HCT116 (cell line): Measurements from ENCODE around the gene HSH2D. TPM values are rescaled to one million over a fixed set of nuclear protein-coding genes. Genes with fewer than 3 reads are reported as not detected.
A peak's percentile ranks its signal among the peaks of the same experiment; 100 is the strongest.

Experiments used
- ATAC-seq: fragments of 200-7000 bp; cut with Tn5 transposase; 2 replicates; pipeline ENCODE4 v1.9.1; 2020; ENCODE audit warnings: mild to moderate bottlenecking, moderate library complexity
- Bru-seq: library from RNA; stranded (reverse); fragments of 400-500 nt; gene quantifications from one replicate; lab custom pipeline; 2021; lab: Mats Ljungman, UMichigan
- BruChase-seq, 2 experiments: library from RNA; stranded (reverse); fragments of 400-500 nt; gene quantifications; one replicate each; lab custom pipeline; 2021; lab: Mats Ljungman, UMichigan
- BruUV-seq: library from RNA; stranded (reverse); fragments of 400-500 nt; replicated peaks from 2 replicates; lab custom pipeline; 2021; lab: Mats Ljungman, UMichigan
- CTCF ChIA-PET: fragments of 300-600 bp; sonication (Branson Sonifier 250); formaldehyde crosslinking; loops from one replicate; lab custom pipeline; 2021; ENCODE audit warnings: antibody characterized with exemption; lab: Charles Lee
- POLR2A ChIA-PET: fragments of 300-600, 350-600 bp; sonication (Branson Sonifier 250); formaldehyde crosslinking; loops from one replicate; lab custom pipeline; 2021; ENCODE audit warnings: antibody characterized with exemption; lab: Charles Lee
- RAD21 ChIA-PET, 2 experiments: fragments of 300-600 bp; sonication (Branson Sonifier 250); formaldehyde crosslinking; loops; one replicate each; lab custom pipeline; 2023; ENCODE audit warnings: low total read pairs in 2 of 2; ENCODE audit not compliant: uncharacterized antibody in 2 of 2, unreplicated experiment in 2 of 2, low non-redundant PET in 1 of 2; lab: Charles Lee
- DNase-seq: peaks from one replicate; pipeline ENCODE4 v3.0.0-alpha.2; 2010; ENCODE audit warnings: low read depth, low spot score
- H2AFZ ChIP-seq: fragments of 200-600 bp; shearing (Covaris generic), sonication (generic); 2 replicates; pipeline ENCODE4 v1.6.1; 2017; ENCODE audit warnings: low read depth, mixed run types, mixed read lengths, antibody characterized with exemption, low read length; ENCODE audit not compliant: poor library complexity, severe bottlenecking
- H3K27ac ChIP-seq: 2 replicates; pipeline ENCODE4 v1.5.1; 2012; ENCODE audit warnings: low read depth, low read length
- H3K27me3 ChIP-seq: fragments of 200-600 bp; sonication (generic); 2 replicates; pipeline ENCODE4 v1.6.1; 2016; ENCODE audit warnings: mixed run types, low read length, mixed read lengths; ENCODE audit not compliant: insufficient read depth
- H3K36me3 ChIP-seq, 2 experiments: fragments of 200-500 bp in 1 of 2; fragments of 200-600 bp in 1 of 2; sonication (Bioruptor generic) in 1 of 2; sonication (generic) in 1 of 2; 2 replicates each; pipeline versions ENCODE4 v1.5.1 to v1.6.1; 2014 to 2016; ENCODE audit warnings: low read length in 2 of 2, inconsistent platforms in 1 of 2, mixed read lengths in 1 of 2, mixed run types in 1 of 2; ENCODE audit not compliant: insufficient read depth in 2 of 2, control insufficient read depth in 1 of 2
- H3K4me1 ChIP-seq, 2 experiments: fragments of 200-600 bp in 1 of 2; sonication (generic) in 1 of 2; 2 replicates each; pipeline versions ENCODE4 v1.5.1 to v1.6.1; 2012 to 2017; ENCODE audit warnings: low read length in 2 of 2, inconsistent platforms in 1 of 2, mild to moderate bottlenecking in 1 of 2, mixed read lengths in 1 of 2, mixed run types in 1 of 2, moderate library complexity in 1 of 2; ENCODE audit not compliant: insufficient read depth in 2 of 2, control insufficient read depth in 1 of 2
- H3K4me2 ChIP-seq: fragments of 200-600 bp; sonication (generic); 2 replicates; pipeline ENCODE4 v1.6.1; 2017; ENCODE audit warnings: mixed run types, low read length, mixed read lengths
- H3K4me3 ChIP-seq, 2 experiments: fragments of 200-600 bp in 1 of 2; sonication (generic) in 1 of 2; replicated peaks in 1 of 2; 2 replicates each; pipeline ENCODE4 v1.5.1; 2011 to 2016; ENCODE audit warnings: low read length in 2 of 2, control low read depth in 1 of 2, low read depth in 1 of 2, mild to moderate bottlenecking in 1 of 2, mixed read lengths in 1 of 2, mixed run types in 1 of 2
- H3K79me2 ChIP-seq: fragments of 200-600 bp; sonication (generic); 2 replicates; pipeline ENCODE4 v1.6.1; 2017; ENCODE audit warnings: mild to moderate bottlenecking, mixed run types, low read length, moderate library complexity, mixed read lengths; ENCODE audit not compliant: insufficient read depth
- H3K9ac ChIP-seq: fragments of 200-600 bp; sonication (generic); 2 replicates; pipeline ENCODE4 v1.6.1; 2016; ENCODE audit warnings: low read length, mixed read lengths
- H3K9me2 ChIP-seq: fragments of 200-600 bp; sonication (generic), shearing (Covaris generic); 2 replicates; pipeline ENCODE4 v1.6.1; 2017; ENCODE audit warnings: mixed run types, mild to moderate bottlenecking, moderate library complexity; ENCODE audit not compliant: insufficient read depth
- H3K9me3 ChIP-seq, 2 experiments: fragments of 200-500 bp in 1 of 2; fragments of 200-600 bp in 1 of 2; sonication (Bioruptor generic) in 1 of 2; sonication (generic) in 1 of 2; 2 replicates each; pipeline ENCODE4 v1.6.1; 2014 to 2017; ENCODE audit warnings: low read length in 2 of 2, mixed read lengths in 2 of 2, inconsistent platforms in 1 of 2, low read depth in 1 of 2, mild to moderate bottlenecking in 1 of 2, mixed run types in 1 of 2, moderate library complexity in 1 of 2; ENCODE audit not compliant: control insufficient read depth in 1 of 2, insufficient read depth in 1 of 2
- H4K20me1 ChIP-seq: fragments of 200-600 bp; sonication (generic), shearing (Covaris generic); 2 replicates; pipeline ENCODE4 v1.6.1; 2017; ENCODE audit warnings: mixed run types, mild to moderate bottlenecking, moderate library complexity; ENCODE audit not compliant: insufficient read depth
- EGR1 ChIP-seq: IDR thresholded peaks from 2 replicates; pipeline ENCODE4 v1.6.1; 2012; ENCODE audit warnings: low read depth
- JUND ChIP-seq: IDR thresholded peaks from 2 replicates; pipeline ENCODE4 v1.6.1; 2012
- MAX ChIP-seq: IDR thresholded peaks from 2 replicates; pipeline ENCODE4 v1.6.1; 2012
- POLR2A ChIP-seq: IDR thresholded peaks from 2 replicates; pipeline ENCODE4 v1.7.0; 2011; ENCODE audit warnings: borderline replicate concordance; ENCODE audit not compliant: insufficient read depth, insufficient read length; ENCODE audit errors: extremely low read depth
- POLR2AphosphoS5 ChIP-seq: IDR thresholded peaks from 2 replicates; pipeline ENCODE4 v1.6.1; 2011; ENCODE audit warnings: mild to moderate bottlenecking, low read depth, low read length, moderate library complexity
- REST ChIP-seq: IDR thresholded peaks from 2 replicates; pipeline ENCODE4 v1.6.1; 2012; ENCODE audit warnings: low read depth
- SIN3A ChIP-seq: IDR thresholded peaks from 2 replicates; pipeline ENCODE4 v1.6.1; 2012; ENCODE audit warnings: low read depth
- ZFX ChIP-seq: fragments of 450-650 bp; IDR thresholded peaks from 2 replicates; pipeline ENCODE4 v1.6.1; 2017
- ZNF274 ChIP-seq: fragments of 200-500 bp; sonication (Bioruptor generic); IDR thresholded peaks from 2 replicates; pipeline ENCODE4 v1.6.1; 2014; ENCODE audit warnings: mild to moderate bottlenecking, low read depth, low read length, inconsistent platforms
- intact Hi-C: fragments of 100-400 bp; cut with micrococcal nuclease; formaldehyde crosslinking; loops from 2 replicates; pipeline ENCODE4 v1.10.0; 2022
- long read RNA-seq: library from polyadenylated mRNA; unstranded; transcript quantifications from one replicate; pipeline ENCODE4 v2.0.0, GENCODE V29; 2021; ENCODE audit not compliant: unreplicated experiment
- polyA plus RNA-seq: library from polyadenylated mRNA; unstranded; fragments of >200 nt; gene quantifications from 2 replicates; pipeline ENCODE4 v1.2.1, GENCODE V29; 2012; ENCODE audit warnings: missing spikeins
- total RNA-seq: library from RNA; stranded (reverse); gene quantifications from one replicate; pipeline ENCODE4 v1.2.1, GENCODE V29; 2021; ENCODE audit not compliant: unreplicated experiment

Gene HSH2D
- total RNA-seq = 21.4 TPM
- polyA plus RNA-seq = 25.0 and 30.2 TPM in 2 replicates
- percentile 68 among the genes with signal in this experiment for Bru-seq, nascent RNA
- percentile 60 among the genes with signal in this experiment for BruChase-seq, experiment 1, labeled RNA remaining after a 6-hour chase
- percentile 66 among the genes with signal in this experiment for BruChase-seq, experiment 2, labeled RNA remaining after a 2-hour chase
- long read RNA-seq, partial matches to known transcripts = 1 of 15 reads
- long read RNA-seq, other reads (novel, unspliced or antisense) = 10 of 15 reads

GRCh38 chr19:16143399-16144215 is at the start of gene HSH2D:
HSH2D (plus strand) TSS chr19:16143685; CDS start chr19:16148751, 5,066 bp downstream.
- peaks cover 17 to 31% of the 10 kb centered on the region in 2 experiments for H3K4me1 ChIP-seq
- peak within 1 kb of the TSS; percentile 73 for H3K9ac ChIP-seq
- POLR2A ChIA-PET = interaction anchor here (0.7 to 1.2 kb wide), 4 partner anchors 13 to 102 kb away, joined by 3 to 6 read pairs (median 3); no protein-coding TSS in a partner anchor
- peak; percentile 77 for DNase-seq
- H3K36me3 ChIP-seq = no peaks in the 10 kb centered on the region
- peak; percentile 97 for ATAC-seq
- intact Hi-C loops = no loop called here
- TF ChIP-seq MAX = peak; percentile 69; the same call in 1 of the 2 replicates
- peak; percentile 84 for TF ChIP-seq POLR2AphosphoS5
- no peak for TF ChIP-seq JUND
- TF ChIP-seq ZFX = peak; percentile 20; the same call in 1 of the 2 replicates
- no peak for TF ChIP-seq POLR2A
- peak; percentile 75; the same call in 1 of the 2 replicates for TF ChIP-seq SIN3A
- no peak for TF ChIP-seq REST
- no peak for TF ChIP-seq EGR1
- no peak for TF ChIP-seq ZNF274
- no peaks in the 10 kb centered on the region for H3K27me3 ChIP-seq
- CTCF ChIA-PET = interaction anchor here (0.9 kb wide), 1 partner anchor 33 kb away, joined by 3 read pairs; no protein-coding TSS in a partner anchor
- peak within 1 kb of the TSS; percentile 86 for H3K4me2 ChIP-seq
- no peaks in the 10 kb centered on the region for H3K9me3 ChIP-seq
- BruUV-seq = no TSS peak
- RAD21 ChIA-PET = interaction anchor here (0.5 to 1.3 kb wide), 3 partner anchors 8 to 77 kb away, joined by 4 to 7 read pairs (median 7); no protein-coding TSS in a partner anchor
- peaks cover 9% of the 10 kb centered on the region; the same call in 1 of the 2 replicates for H3K79me2 ChIP-seq
- H4K20me1 ChIP-seq = no peaks in the 10 kb centered on the region
- no peak within 1 kb of the TSS for H2AFZ ChIP-seq
- no peaks in the 10 kb centered on the region for H3K9me2 ChIP-seq
- peak within 1 kb of the TSS; percentile 69 for H3K27ac ChIP-seq
- H3K4me3 ChIP-seq = peak within 1 kb of the TSS; percentile 61 to 71
